ENCODE data around the gene MEIS1. TPM values are rescaled to one million over a fixed set of nuclear protein-coding genes. Genes with fewer than 3 reads are reported as not detected.

MEIS1 gene
- total RNA-seq, 1 experiment from 2014 or later: 4.4 TPM

- H3K4me1 Mint-ChIP-seq (ENCODE audit: insufficient read depth, unreplicated experiment): peaks cover 26% of the 10 kb centered on the region
- no peaks in the 10 kb centered on the region for H3K9me3 Mint-ChIP-seq (ENCODE audit: unreplicated experiment)
- no peaks in the 10 kb centered on the region for H3K27me3 Mint-ChIP-seq (ENCODE audit: insufficient read depth, unreplicated experiment)
- CTCF ChIA-PET: interaction anchor here (0.7 kb wide), 1 partner anchor 825 kb away, joined by 3 read pairs; no protein-coding TSS in a partner anchor
- BruUV-seq (replicated peaks): no TSS peak
- no peak for DNase-seq (ENCODE audit: unreplicated experiment)
- POLR2A ChIA-PET: interaction anchor here (0.7 kb wide), 1 partner anchor 1295 kb away, joined by 3 read pairs; no protein-coding TSS in a partner anchor
- H3K36me3 Mint-ChIP-seq (ENCODE audit: insufficient read depth, unreplicated experiment): peaks cover 24% of the 10 kb centered on the region
- intact Hi-C loops (cut with micrococcal nuclease): no loop called here
- no peak for TF ChIP-seq CTCF (IDR thresholded peaks at IDR 0.05; ENCODE audit: unreplicated experiment)
- no peak overlapping the region for H3K4me3 Mint-ChIP-seq (ENCODE audit: unreplicated experiment)
- H3K27ac Mint-ChIP-seq (ENCODE audit: low read depth, unreplicated experiment): no peak overlapping the region
Measured at GRCh38 chr2:66550826-66551225, 115.9 kb downstream of the MEIS1 start.

DNA sequence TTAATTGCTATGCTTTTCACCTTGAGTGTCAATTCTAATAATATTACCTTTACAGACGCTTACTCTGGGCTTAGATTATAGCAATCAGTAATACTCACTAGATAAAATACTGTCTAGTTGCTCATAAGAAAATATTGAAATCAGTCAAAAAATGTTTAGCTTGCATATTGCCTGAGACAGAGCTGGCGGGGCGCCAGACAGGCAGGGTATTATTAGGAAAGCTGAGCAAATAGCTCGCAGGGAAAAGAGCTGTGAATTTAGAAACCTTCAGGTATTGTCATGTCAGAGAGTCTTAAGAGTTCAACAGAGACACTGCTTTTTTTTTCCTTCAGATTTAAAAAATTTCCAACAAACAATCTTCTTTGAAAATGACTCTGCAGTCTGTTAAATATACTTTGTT, 118.4 kb downstream of the MEIS1 start:
- ChIA-PET POLR2A (interaction anchor here (0.6 to 2.4 kb wide), 8 partner anchors 12 to 377 kb away, joined by 3 to 6 read pairs (median 3); no protein-coding TSS in a partner anchor), CTCF (interaction anchor here (0.6 to 1.2 kb wide), 2 partner anchors 17 to 22 kb away, joined by 4 to 5 read pairs; no protein-coding TSS in a partner anchor)
- Mint-ChIP-seq H3K4me3 (ENCODE audit: unreplicated experiment) (no peak overlapping the region), H3K4me1 (ENCODE audit: insufficient read depth, unreplicated experiment) (peaks cover 21% of the 10 kb centered on the region), H3K27ac (ENCODE audit: low read depth, unreplicated experiment) (peak overlapping the region; percentile 28), H3K27me3 (ENCODE audit: insufficient read depth, unreplicated experiment) (no peaks in the 10 kb centered on the region), H3K9me3 (ENCODE audit: unreplicated experiment) (no peaks in the 10 kb centered on the region), H3K36me3 (ENCODE audit: insufficient read depth, unreplicated experiment) (peaks cover 26% of the 10 kb centered on the region)
- no TSS peak for BruUV-seq (replicated peaks)
- TF ChIP-seq CTCF (IDR thresholded peaks at IDR 0.05; ENCODE audit: unreplicated experiment): no peak
- peak; percentile 57 for DNase-seq (ENCODE audit: unreplicated experiment)
- intact Hi-C loops (cut with micrococcal nuclease): no loop called here

- no peak for DNase-seq (ENCODE audit: unreplicated experiment)
- ChIA-PET POLR2A (interaction anchor here (0.6 to 2.4 kb wide), 4 partner anchors 13 to 119 kb away, joined by 3 to 6 read pairs (median 4); no protein-coding TSS in a partner anchor), CTCF (interaction anchor here (0.6 to 0.9 kb wide), 4 partner anchors 10 to 318 kb away, joined by 3 to 5 read pairs (median 3); no protein-coding TSS in a partner anchor)
- Mint-ChIP-seq H3K36me3 (ENCODE audit: insufficient read depth, unreplicated experiment) (peaks cover 25% of the 10 kb centered on the region), H3K4me1 (ENCODE audit: insufficient read depth, unreplicated experiment) (peaks cover 18% of the 10 kb centered on the region), H3K27me3 (ENCODE audit: insufficient read depth, unreplicated experiment) (no peaks in the 10 kb centered on the region), H3K9me3 (ENCODE audit: unreplicated experiment) (no peaks in the 10 kb centered on the region), H3K4me3 (ENCODE audit: unreplicated experiment) (no peak overlapping the region), H3K27ac (ENCODE audit: low read depth, unreplicated experiment) (no peak overlapping the region)
- intact Hi-C loops (cut with micrococcal nuclease): no loop called here
- no peak for TF ChIP-seq CTCF (IDR thresholded peaks at IDR 0.05; ENCODE audit: unreplicated experiment)
- no TSS peak for BruUV-seq (replicated peaks)
Measured at GRCh38 chr2:66555091-66555490, 120.2 kb downstream of the MEIS1 start.

DNA sequence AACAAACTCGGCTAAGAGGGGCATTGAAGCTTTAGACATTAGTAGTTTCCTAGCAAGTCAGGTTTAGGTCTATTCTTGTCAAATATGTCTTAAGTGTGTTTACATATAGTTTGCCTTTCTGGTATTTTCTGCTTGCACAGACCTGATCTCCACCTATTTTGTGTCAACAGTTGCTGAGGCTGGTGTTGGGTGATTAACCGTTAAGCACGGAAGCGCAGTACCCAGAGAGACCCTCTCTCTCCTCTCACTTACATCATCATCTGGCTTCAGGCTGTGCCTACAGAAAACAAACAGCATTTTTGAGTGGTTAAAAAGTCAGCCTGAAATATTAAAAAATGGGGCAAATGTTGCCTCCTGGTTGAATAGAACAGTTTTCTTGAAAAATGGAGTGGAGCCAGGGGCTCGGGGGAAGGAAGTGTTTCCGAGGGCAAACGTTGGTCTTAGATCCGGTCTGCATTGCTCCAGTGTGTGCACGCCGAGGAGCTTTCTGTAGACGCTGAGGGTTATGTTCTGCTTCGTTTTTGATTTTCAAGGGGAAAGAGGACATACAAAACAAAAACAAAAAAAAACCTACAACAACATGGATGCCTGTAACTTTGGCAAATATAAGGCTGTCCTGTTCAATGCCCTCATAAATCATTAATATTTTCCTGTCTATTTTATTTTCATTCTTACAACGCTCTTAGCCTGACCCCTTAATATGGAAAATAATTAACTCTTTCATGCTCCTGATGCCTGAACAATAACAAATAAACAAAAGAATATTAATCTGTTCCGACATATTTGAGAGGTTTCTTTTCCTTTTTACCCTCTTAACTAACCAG, 120.8 kb downstream of the MEIS1 start:
- CTCF ChIA-PET: interaction anchor here (0.6 to 0.8 kb wide), 3 partner anchors 20 to 318 kb away, joined by 3 read pairs; no protein-coding TSS in a partner anchor
- no peak overlapping the region for H3K4me3 Mint-ChIP-seq (ENCODE audit: unreplicated experiment)
- peaks cover 17% of the 10 kb centered on the region for H3K4me1 Mint-ChIP-seq (ENCODE audit: insufficient read depth, unreplicated experiment)
- intact Hi-C loops (cut with micrococcal nuclease): no loop called here
- BruUV-seq (replicated peaks): no TSS peak
- no peak for TF ChIP-seq CTCF (IDR thresholded peaks at IDR 0.05; ENCODE audit: unreplicated experiment)
- H3K27ac Mint-ChIP-seq (ENCODE audit: low read depth, unreplicated experiment): no peak overlapping the region
- DNase-seq (ENCODE audit: unreplicated experiment): no peak
- POLR2A ChIA-PET: interaction anchor here (0.6 to 2.4 kb wide), 4 partner anchors 12 to 125 kb away, joined by 3 to 6 read pairs (median 4); no protein-coding TSS in a partner anchor
- no peaks in the 10 kb centered on the region for H3K27me3 Mint-ChIP-seq (ENCODE audit: insufficient read depth, unreplicated experiment)
- no peaks in the 10 kb centered on the region for H3K9me3 Mint-ChIP-seq (ENCODE audit: unreplicated experiment)
- peaks cover 27% of the 10 kb centered on the region for H3K36me3 Mint-ChIP-seq (ENCODE audit: insufficient read depth, unreplicated experiment)
